Stomach (tissue), 4 donors: ENCODE results near the gene VPS18.

ENCODE experiments used
- CTCF ChIP-seq, 7 experiments: fragments of 450-650 bp in 4 of 7; fragments of 200-600 bp in 3 of 7; sonication (generic) in 3 of 7; IDR thresholded peaks; one replicate each; pipeline ENCODE4 v1.5.1; 2016 to 2019; ENCODE audit warnings: antibody characterized with exemption in 7 of 7, control low read depth in 2 of 7, mild to moderate bottlenecking in 1 of 7
- POLR2A ChIP-seq, 4 donors: fragments of 450-650 bp; IDR thresholded peaks; one replicate each; pipeline ENCODE4 v1.6.1; 2016; ENCODE audit warnings: antibody characterized with exemption in 4 of 4, control low read depth in 2 of 4, mild to moderate bottlenecking in 1 of 4, moderate library complexity in 1 of 4
- POLR2AphosphoS5 ChIP-seq, 3 donors: sonication (generic); formaldehyde crosslinking; IDR thresholded peaks; one replicate each; pipeline ENCODE4 v1.6.1; 2016; ENCODE audit warnings: antibody characterized with exemption in 3 of 3

DNA sequence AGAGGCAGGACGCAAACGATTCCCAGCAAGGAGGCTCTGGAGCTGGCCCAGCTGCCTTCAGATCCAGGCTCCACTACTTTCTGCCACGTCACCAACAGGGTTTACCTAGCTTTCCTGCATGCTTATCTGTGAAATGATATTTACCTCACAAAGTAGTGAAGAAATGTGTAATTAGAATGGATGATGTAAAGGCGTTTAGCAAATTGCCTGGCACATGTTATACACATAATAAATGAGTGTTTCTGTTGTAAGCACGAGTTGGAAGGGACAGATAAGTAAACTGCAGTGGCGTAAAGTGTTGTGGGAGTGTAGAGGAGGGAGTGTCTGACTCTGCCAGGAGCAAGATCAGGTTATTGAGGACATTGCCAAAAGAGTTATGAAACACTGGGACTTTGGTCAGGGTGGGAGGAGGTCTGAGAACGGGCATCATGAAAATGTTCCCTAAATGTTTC, 55.5 kb downstream of the VPS18 start:
- no peak for TF ChIP-seq CTCF (IDR thresholded peaks at IDR 0.05)
- TF ChIP-seq POLR2A (IDR thresholded peaks at IDR 0.05) = no peak
- peak in 1 of 3 donors; percentile 69 for TF ChIP-seq POLR2AphosphoS5 (IDR thresholded peaks at IDR 0.05)
